ENCODE data around the gene ATG14.

DNA sequence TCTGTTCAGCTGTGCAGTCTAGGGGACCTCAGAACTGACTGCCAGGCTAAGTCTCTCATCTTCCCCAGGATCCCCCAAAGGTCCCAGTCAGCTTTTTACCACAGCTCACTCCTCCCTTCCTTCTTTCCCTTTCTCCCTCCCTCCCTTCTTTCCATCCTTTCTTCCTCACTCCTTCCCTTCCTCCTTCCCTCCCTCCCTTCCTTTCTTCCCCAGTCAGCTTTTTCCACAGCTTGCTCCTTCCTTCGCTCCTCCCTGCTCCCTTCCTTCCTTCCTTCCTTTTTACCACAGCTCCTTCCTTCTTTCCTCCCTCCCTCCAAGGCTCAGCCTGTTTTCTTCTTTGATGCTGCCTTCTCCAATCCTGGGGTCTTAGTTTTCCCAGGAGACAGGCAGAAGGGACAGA lies 39.2 kb downstream of the ATG14 start:
- TF ChIP-seq ZBTB33 (IDR thresholded peaks at IDR 0.05; ENCODE audit: borderline replicate concordance, low read depth) (no peak), TAF1 (IDR thresholded peaks at IDR 0.05; ENCODE audit: borderline replicate concordance, low read depth, low read length) (no peak), CTCF (IDR thresholded peaks at IDR 0.05) (no peak), SIN3A (IDR thresholded peaks at IDR 0.05; ENCODE audit: borderline replicate concordance, low read depth, low read length) (no peak)
- TF ChIP-seq, protein P1, sequence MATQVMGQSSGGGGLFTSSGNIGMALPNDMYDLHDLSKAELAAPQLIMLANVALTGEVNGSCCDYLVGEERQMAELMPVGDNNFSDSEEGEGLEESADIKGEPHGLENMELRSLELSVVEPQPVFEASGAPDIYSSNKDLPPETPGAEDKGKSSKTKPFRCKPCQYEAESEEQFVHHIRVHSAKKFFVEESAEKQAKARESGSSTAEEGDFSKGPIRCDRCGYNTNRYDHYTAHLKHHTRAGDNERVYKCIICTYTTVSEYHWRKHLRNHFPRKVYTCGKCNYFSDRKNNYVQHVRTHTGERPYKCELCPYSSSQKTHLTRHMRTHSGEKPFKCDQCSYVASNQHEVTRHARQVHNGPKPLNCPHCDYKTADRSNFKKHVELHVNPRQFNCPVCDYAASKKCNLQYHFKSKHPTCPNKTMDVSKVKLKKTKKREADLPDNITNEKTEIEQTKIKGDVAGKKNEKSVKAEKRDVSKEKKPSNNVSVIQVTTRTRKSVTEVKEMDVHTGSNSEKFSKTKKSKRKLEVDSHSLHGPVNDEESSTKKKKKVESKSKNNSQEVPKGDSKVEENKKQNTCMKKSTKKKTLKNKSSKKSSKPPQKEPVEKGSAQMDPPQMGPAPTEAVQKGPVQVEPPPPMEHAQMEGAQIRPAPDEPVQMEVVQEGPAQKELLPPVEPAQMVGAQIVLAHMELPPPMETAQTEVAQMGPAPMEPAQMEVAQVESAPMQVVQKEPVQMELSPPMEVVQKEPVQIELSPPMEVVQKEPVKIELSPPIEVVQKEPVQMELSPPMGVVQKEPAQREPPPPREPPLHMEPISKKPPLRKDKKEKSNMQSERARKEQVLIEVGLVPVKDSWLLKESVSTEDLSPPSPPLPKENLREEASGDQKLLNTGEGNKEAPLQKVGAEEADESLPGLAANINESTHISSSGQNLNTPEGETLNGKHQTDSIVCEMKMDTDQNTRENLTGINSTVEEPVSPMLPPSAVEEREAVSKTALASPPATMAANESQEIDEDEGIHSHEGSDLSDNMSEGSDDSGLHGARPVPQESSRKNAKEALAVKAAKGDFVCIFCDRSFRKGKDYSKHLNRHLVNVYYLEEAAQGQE (IDR thresholded peaks at IDR 0.05; ENCODE audit: low read depth, low read length), result no peak

Measured in SK-N-SH (cell line).